ENCODE measurements around the gene G0S2.

Gene G0S2

GRCh38 chr1:209715314-209715713, 40.1 kb downstream of the G0S2 start:
- no peak for DNase-seq

- no peak for DNase-seq
These were observed 42.6 kb downstream of the G0S2 start for GRCh38 chr1:209717818-209718217.

GRCh38 chr1:209720326-209720725, 45.1 kb downstream of the G0S2 start:
- DNase-seq: no peak

GRCh38 chr1:209720826-209721225, 45.6 kb downstream of the G0S2 start:
- DNase-seq: no peak

- DNase-seq: no peak
These were observed 46.1 kb downstream of the G0S2 start for GRCh38 chr1:209721323-209721722.

- DNase-seq: no peak
These were observed 48.1 kb downstream of the G0S2 start for GRCh38 chr1:209723265-209723664.

GRCh38 chr1:209723756-209724693, 48.8 kb downstream of the G0S2 start:
- DNase-seq: no peak
